Progenitor cell of endocrine pancreas (in vitro differentiated cells): Measurements from ENCODE around the gene TMEM179B. TPM values are rescaled to one million over a fixed set of nuclear protein-coding genes. Genes with fewer than 3 reads are reported as not detected.

Experiments used
- DNase-seq: peaks from one replicate; pipeline ENCODE4 v3.0.0; 2021; ENCODE audit warnings: low spot score; ENCODE audit not compliant: unreplicated experiment
- H3K27ac Mint-ChIP-seq: 2 replicates; pipeline ENCODE4 v1.8.0; 2021; ENCODE audit warnings: mild to moderate bottlenecking, moderate library complexity, mixed read lengths
- H3K27me3 Mint-ChIP-seq: 2 replicates; pipeline ENCODE4 v1.8.0; 2021; ENCODE audit warnings: mixed read lengths
- H3K36me3 Mint-ChIP-seq: 2 replicates; pipeline ENCODE4 v1.8.0; 2022; ENCODE audit warnings: mixed read lengths; ENCODE audit not compliant: insufficient read depth
- H3K4me1 Mint-ChIP-seq: 2 replicates; pipeline ENCODE4 v1.8.0; 2021; ENCODE audit warnings: low read depth, mixed read lengths
- H3K4me3 Mint-ChIP-seq: 2 replicates; pipeline ENCODE4 v1.8.0; 2021; ENCODE audit warnings: low read depth, mild to moderate bottlenecking, moderate library complexity, mixed read lengths
- H3K9me3 Mint-ChIP-seq: 2 replicates; pipeline ENCODE4 v1.8.0; 2021; ENCODE audit warnings: low read depth, mixed read lengths
- CTCF ChIP-seq: fragments of 200-600 bp; sonication (generic); IDR thresholded peaks from one replicate; pipeline ENCODE4 v1.5.0; 2021; ENCODE audit warnings: antibody characterized with exemption, mild to moderate bottlenecking; ENCODE audit not compliant: unreplicated experiment
- total RNA-seq: library from RNA; stranded (reverse); gene quantifications from 2 replicates; pipeline ENCODE4 v1.2.1, GENCODE V29; 2021

The TMEM179B gene
- total RNA-seq, 1 donor from 2014 or later = 38.4 TPM

GRCh38 chr11:62771144-62772021, 15.8 kb upstream of the TMEM179B start, which contains the start of gene TAF6L:
Gene TAF6L (plus strand): TSS chr11:62771396. CDS start chr11:62775784, 4,388 bp downstream.
- H3K36me3 Mint-ChIP-seq = peaks cover 8% of the 10 kb centered on the region
- H3K4me3 Mint-ChIP-seq = peak within 1 kb of the TSS; percentile 86

GRCh38 chr11:62774407-62774806, 12.8 kb upstream of the TMEM179B start:
- Mint-ChIP-seq H3K4me1 (peaks cover 8% of the 10 kb centered on the region), H3K4me3 (no peak overlapping the region), H3K36me3 (peaks cover 13% of the 10 kb centered on the region), H3K27me3 (no peaks in the 10 kb centered on the region), H3K9me3 (no peaks in the 10 kb centered on the region), H3K27ac (no peak overlapping the region)
- TF ChIP-seq CTCF = no peak
- no peak for DNase-seq

More at GRCh38 chr11:62771144-62772021, 15.8 kb upstream of the TMEM179B start, which contains the start of gene TAF6L:
- H3K27me3 Mint-ChIP-seq = no peaks in the 10 kb centered on the region
- H3K4me1 Mint-ChIP-seq = peaks cover 8% of the 10 kb centered on the region
- DNase-seq = peak; percentile 88
- no peak for TF ChIP-seq CTCF
- peak within 1 kb of the TSS; percentile 97 for H3K27ac Mint-ChIP-seq
- H3K9me3 Mint-ChIP-seq = no peaks in the 10 kb centered on the region

- TF ChIP-seq CTCF = no peak
- Mint-ChIP-seq H3K4me3 (no peak overlapping the region), H3K27me3 (no peaks in the 10 kb centered on the region), H3K27ac (no peak overlapping the region), H3K36me3 (peaks cover 12% of the 10 kb centered on the region), H3K9me3 (no peaks in the 10 kb centered on the region), H3K4me1 (peaks cover 3% of the 10 kb centered on the region)
- no peak for DNase-seq
These were observed 11.6 kb upstream of the TMEM179B start for GRCh38 chr11:62775646-62776045.

- no peaks in the 10 kb centered on the region for H3K27me3 Mint-ChIP-seq
- no peak overlapping the region for H3K4me3 Mint-ChIP-seq
- DNase-seq = no peak
- no peak for TF ChIP-seq CTCF
- no peaks in the 10 kb centered on the region for H3K4me1 Mint-ChIP-seq
- peaks cover 14% of the 10 kb centered on the region for H3K36me3 Mint-ChIP-seq
- H3K9me3 Mint-ChIP-seq = no peaks in the 10 kb centered on the region
- peak overlapping the region; percentile 4 for H3K27ac Mint-ChIP-seq
These were observed 9.8 kb upstream of the TMEM179B start for GRCh38 chr11:62777389-62777788.

GRCh38 chr11:62778441-62778840, 8.8 kb upstream of the TMEM179B start:
- H3K27ac Mint-ChIP-seq = peak overlapping the region; percentile 54

More at GRCh38 chr11:62778441-62778840, 8.8 kb upstream of the TMEM179B start:
- DNase-seq = no peak
- H3K9me3 Mint-ChIP-seq = no peaks in the 10 kb centered on the region
- no peaks in the 10 kb centered on the region for H3K4me1 Mint-ChIP-seq
- H3K36me3 Mint-ChIP-seq = peaks cover 18% of the 10 kb centered on the region
- no peaks in the 10 kb centered on the region for H3K27me3 Mint-ChIP-seq
- TF ChIP-seq CTCF = no peak
- H3K4me3 Mint-ChIP-seq = no peak overlapping the region
